Measurements from ENCODE around the gene RAP1GAP2. TPM values are rescaled to one million over a fixed set of nuclear protein-coding genes. Genes with fewer than 3 reads are reported as not detected.

RAP1GAP2 gene
- polyA plus RNA-seq, 1 of the 3 experiments (the other 2 are of a cell fraction) = 22.0 TPM

DNA sequence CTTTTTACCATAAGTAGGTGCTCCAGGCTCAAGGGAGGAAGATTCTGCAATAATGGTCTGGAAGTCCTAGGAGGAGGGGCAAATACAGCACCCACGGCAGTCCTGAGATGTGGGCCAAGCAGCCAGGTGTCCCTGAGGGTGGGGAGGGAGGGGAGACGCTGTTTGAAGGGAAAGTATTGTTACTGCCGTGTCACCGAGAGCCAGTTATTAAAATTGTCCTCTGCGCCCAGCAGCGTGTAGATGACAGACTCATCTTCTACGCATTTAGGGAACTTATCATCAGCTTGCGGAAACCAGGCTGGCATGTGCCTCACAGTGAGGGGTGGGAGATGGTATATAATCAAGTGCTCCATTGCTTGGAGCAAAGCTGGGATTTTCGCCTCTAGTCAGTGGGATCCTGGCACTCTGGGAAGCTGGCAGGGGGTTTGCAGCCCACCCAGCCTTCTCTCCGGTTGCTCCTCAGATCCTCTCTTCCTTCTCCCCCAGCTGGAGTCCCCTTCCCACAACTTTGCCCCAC, 162.5 kb downstream of the RAP1GAP2 start (continued):
- TF ChIP-seq USF2 (IDR thresholded peaks at IDR 0.05; ENCODE audit: borderline replicate concordance, low read depth, low read length) (no peak), USF1 (IDR thresholded peaks at IDR 0.05; ENCODE audit: borderline replicate concordance, low read depth) (no peak), REST (IDR thresholded peaks at IDR 0.05; ENCODE audit: low read depth, low read length) (no peak)

DNA sequence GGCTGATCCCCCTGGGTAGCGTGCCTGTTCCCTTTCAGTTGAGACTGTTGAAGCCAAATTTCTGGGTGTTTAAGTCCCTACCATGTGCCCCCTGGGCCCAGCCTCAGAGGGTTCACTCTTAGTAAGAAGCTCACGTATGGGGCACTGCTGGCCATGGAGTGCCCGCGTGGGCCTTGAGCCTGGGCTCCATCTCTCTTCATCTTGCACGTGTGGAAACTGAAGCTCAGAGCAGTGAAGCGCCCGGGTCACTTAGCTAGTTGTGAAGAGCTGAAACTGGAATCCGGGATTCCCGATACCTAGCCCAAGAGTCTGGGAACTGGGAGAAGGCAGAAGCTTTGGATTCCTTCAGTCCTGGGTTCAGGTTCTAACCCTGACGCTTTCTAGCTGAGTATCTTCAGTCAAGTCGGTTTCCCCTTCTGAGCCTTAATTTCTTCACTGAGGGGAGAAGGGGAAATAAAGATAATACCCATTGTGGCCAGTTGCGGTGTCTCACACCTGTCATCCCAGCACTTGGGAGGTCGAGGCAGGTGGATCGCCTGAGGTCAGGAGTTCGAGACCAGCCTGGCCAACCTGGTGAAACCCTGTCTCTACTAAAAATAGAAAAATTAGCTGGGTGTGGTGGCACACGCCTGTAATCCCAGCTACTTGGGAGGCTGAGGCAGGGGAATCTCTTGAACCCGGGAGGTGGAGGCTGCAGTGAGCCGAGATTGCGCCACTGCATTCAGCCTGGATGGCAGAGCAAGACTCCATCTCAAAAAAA, 163.3 kb downstream of the RAP1GAP2 start:
- H3K9ac ChIP-seq = no peak overlapping the region
- H3F3A ChIP-seq (replicated peaks; ENCODE audit: insufficient read depth) = peaks cover 13% of the 10 kb centered on the region

More for the DNA sequence above, 163.3 kb downstream of the RAP1GAP2 start:
- TF ChIP-seq PBX3 (IDR thresholded peaks at IDR 0.05) = no peak
- TF ChIP-seq SMC3 (IDR thresholded peaks at IDR 0.05; ENCODE audit: low read depth, low read length) = no peak
- no peak for TF ChIP-seq FOXJ3 (CRISPR knock-in tag; IDR thresholded peaks at IDR 0.05)
- no peak for TF ChIP-seq NFIC (IDR thresholded peaks at IDR 0.05; ENCODE audit: borderline replicate concordance)
- TF ChIP-seq RCOR1 (IDR thresholded peaks at IDR 0.05; ENCODE audit: low read length) = no peak
- no peak for TF ChIP-seq RAD21 (IDR thresholded peaks at IDR 0.05; ENCODE audit: low read length)
- no peak for TF ChIP-seq TAF1 (IDR thresholded peaks at IDR 0.05; ENCODE audit: borderline replicate concordance, low read depth, low read length)
- no peak for TF ChIP-seq TCF12 (IDR thresholded peaks at IDR 0.05)
- no peak for TF ChIP-seq FOSL2 (IDR thresholded peaks at IDR 0.05; ENCODE audit: borderline replicate concordance, low read depth)
- Histone ChIP-seq H3K27me3 (ENCODE audit: insufficient read depth) (no peaks in the 10 kb centered on the region), H4K20me1 (ENCODE audit: insufficient read depth) (no peaks in the 10 kb centered on the region), H3K4me1 (ENCODE audit: control insufficient read depth in 1 of 2, insufficient read depth in 2 of 2, low read depth in 1 of 2, low read length in 1 of 2) (peaks cover 46 to 59% of the 10 kb centered on the region in 2 experiments), H3K4me3 (ENCODE audit: low read depth in 2 of 2, low read length in 1 of 2) (no peak overlapping the region), H3K9me3 (no peaks in the 10 kb centered on the region), H3K9me2 (no peaks in the 10 kb centered on the region), H3K36me3 (replicated peaks in 1 of 2; ENCODE audit: control insufficient read depth in 1 of 2, insufficient read depth in 2 of 2, low read length in 1 of 2) (no peaks in the 10 kb centered on the region), H3K27ac (ENCODE audit: low read depth in 2 of 2, low read length in 1 of 2) (peak overlapping the region; percentile 74 to 86), H2AFZ (ENCODE audit: low read depth) (no peak overlapping the region), H3K4me2 (0 out of 2 replicates have a peak overlapping the region, but pooled peaks have one; percentile 21), H3K79me2 (ENCODE audit: insufficient read depth) (peaks cover 40% of the 10 kb centered on the region)
- WGBS (ENCODE audit: low lambda C conversion rate) = 84% methylated on average over 19 of the region's 19 CpGs
- POLR2A ChIA-PET = interaction anchor here (1.5 kb wide), 1 partner anchor 12 kb away, joined by 3 read pairs; no protein-coding TSS in a partner anchor
- CTCF ChIA-PET = interaction anchor here (0.7 to 2.1 kb wide), 5 partner anchors 29 to 111 kb away, joined by 3 to 7 read pairs (median 4); no protein-coding TSS in a partner anchor
- no peak for DNase-seq

All from SK-N-SH (cell line).